ENCODE measurements around the gene ALK.

Gene ALK

DNA sequence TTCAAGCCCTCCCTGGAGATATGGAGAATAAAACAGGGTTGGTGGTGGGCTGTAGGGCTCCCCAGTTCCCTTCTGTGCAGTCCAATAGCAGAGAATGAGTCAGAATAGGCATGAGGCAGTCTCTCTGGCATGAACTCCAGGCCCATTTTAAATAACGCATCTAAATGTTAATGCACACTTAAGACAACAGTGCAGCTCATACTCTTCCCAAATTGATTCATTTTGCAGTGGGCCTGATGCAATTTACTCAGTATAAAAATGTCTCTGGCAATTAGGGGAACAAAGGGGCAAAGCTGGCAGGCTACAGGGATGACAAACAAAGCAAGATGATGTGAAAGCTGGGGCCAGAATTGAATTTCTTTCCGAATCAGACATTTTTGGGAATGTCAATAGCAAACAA lies 403.4 kb downstream of the ALK start:
- TF ChIP-seq, protein P1, sequence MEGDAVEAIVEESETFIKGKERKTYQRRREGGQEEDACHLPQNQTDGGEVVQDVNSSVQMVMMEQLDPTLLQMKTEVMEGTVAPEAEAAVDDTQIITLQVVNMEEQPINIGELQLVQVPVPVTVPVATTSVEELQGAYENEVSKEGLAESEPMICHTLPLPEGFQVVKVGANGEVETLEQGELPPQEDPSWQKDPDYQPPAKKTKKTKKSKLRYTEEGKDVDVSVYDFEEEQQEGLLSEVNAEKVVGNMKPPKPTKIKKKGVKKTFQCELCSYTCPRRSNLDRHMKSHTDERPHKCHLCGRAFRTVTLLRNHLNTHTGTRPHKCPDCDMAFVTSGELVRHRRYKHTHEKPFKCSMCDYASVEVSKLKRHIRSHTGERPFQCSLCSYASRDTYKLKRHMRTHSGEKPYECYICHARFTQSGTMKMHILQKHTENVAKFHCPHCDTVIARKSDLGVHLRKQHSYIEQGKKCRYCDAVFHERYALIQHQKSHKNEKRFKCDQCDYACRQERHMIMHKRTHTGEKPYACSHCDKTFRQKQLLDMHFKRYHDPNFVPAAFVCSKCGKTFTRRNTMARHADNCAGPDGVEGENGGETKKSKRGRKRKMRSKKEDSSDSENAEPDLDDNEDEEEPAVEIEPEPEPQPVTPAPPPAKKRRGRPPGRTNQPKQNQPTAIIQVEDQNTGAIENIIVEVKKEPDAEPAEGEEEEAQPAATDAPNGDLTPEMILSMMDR (IDR thresholded peaks at IDR 0.05): no peak
- no peak overlapping the region for H3K4me3 ChIP-seq (ENCODE audit: low read depth in 1 of 2, low read length in 1 of 2)
- H3K9me3 ChIP-seq: no peaks in the 10 kb centered on the region
- no peak overlapping the region for H3K27ac ChIP-seq
- no peaks in the 10 kb centered on the region for H3K36me3 ChIP-seq
- no peaks in the 10 kb centered on the region for H3K27me3 ChIP-seq
- H3K4me1 ChIP-seq (ENCODE audit: control insufficient read depth in 1 of 2, insufficient read depth in 1 of 2, low read depth in 1 of 2, low read length in 1 of 2): no peaks in the 10 kb centered on the region

- H3K4me3 ChIP-seq (ENCODE audit: low read depth in 1 of 2, low read length in 1 of 2): no peak overlapping the region
- TF ChIP-seq, protein P1 (IDR thresholded peaks at IDR 0.05): no peak
- no peaks in the 10 kb centered on the region for H3K36me3 ChIP-seq
- H3K4me1 ChIP-seq (ENCODE audit: control insufficient read depth in 1 of 2, insufficient read depth in 1 of 2, low read depth in 1 of 2, low read length in 1 of 2): no peaks in the 10 kb centered on the region
- H3K27ac ChIP-seq: no peak overlapping the region
- H3K9me3 ChIP-seq: no peaks in the 10 kb centered on the region
- H3K27me3 ChIP-seq: no peaks in the 10 kb centered on the region
Observed at GRCh38 chr2:29517413-29517812, 404.0 kb downstream of the ALK start.

DNA sequence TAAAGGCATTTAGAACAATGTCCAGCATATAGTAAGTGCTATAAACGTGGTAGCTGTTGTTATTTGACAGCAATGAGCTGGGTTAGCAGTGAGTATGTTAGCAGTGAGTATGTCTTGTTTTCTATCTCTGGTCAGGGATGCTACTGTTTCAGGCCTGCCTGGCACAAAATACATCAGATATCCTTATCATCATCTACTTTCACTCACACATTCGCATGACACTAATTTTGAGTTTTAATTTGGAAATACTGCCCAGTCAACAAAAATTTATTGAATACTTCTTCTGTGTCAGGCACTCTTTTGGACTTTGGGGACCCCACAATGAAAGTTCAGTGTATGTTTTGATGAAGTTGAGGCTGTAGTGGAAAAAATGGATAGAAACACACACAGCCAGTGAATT lies 404.6 kb downstream of the ALK start:
- Histone ChIP-seq H3K27me3 (no peaks in the 10 kb centered on the region), H3K27ac (no peak overlapping the region), H3K4me1 (ENCODE audit: control insufficient read depth in 1 of 2, insufficient read depth in 1 of 2, low read depth in 1 of 2, low read length in 1 of 2) (no peaks in the 10 kb centered on the region), H3K4me3 (ENCODE audit: low read depth in 1 of 2, low read length in 1 of 2) (no peak overlapping the region), H3K9me3 (no peaks in the 10 kb centered on the region), H3K36me3 (no peaks in the 10 kb centered on the region)
- TF ChIP-seq, protein P1 (IDR thresholded peaks at IDR 0.05): no peak

GRCh38 chr2:29509878-29510277 lies 411.5 kb downstream of the ALK start:
- no peaks in the 10 kb centered on the region for H3K36me3 ChIP-seq

GRCh38 chr2:29509397-29509796 lies 412.0 kb downstream of the ALK start:
- Histone ChIP-seq H3K27ac (no peak overlapping the region), H3K27me3 (no peaks in the 10 kb centered on the region), H3K4me3 (ENCODE audit: low read depth in 1 of 2, low read length in 1 of 2) (no peak overlapping the region), H3K4me1 (ENCODE audit: control insufficient read depth in 1 of 2, insufficient read depth in 1 of 2, low read depth in 1 of 2, low read length in 1 of 2) (no peaks in the 10 kb centered on the region), H3K36me3 (no peaks in the 10 kb centered on the region), H3K9me3 (no peaks in the 10 kb centered on the region)
- TF ChIP-seq, protein P1 (IDR thresholded peaks at IDR 0.05): no peak

More at GRCh38 chr2:29509878-29510277, 411.5 kb downstream of the ALK start:
- TF ChIP-seq, protein P1 (IDR thresholded peaks at IDR 0.05): no peak
- Histone ChIP-seq H3K9me3 (no peaks in the 10 kb centered on the region), H3K4me1 (ENCODE audit: control insufficient read depth in 1 of 2, insufficient read depth in 1 of 2, low read depth in 1 of 2, low read length in 1 of 2) (no peaks in the 10 kb centered on the region), H3K27me3 (no peaks in the 10 kb centered on the region), H3K27ac (no peak overlapping the region), H3K4me3 (ENCODE audit: low read depth in 1 of 2, low read length in 1 of 2) (no peak overlapping the region)

- TF ChIP-seq, protein P1 (IDR thresholded peaks at IDR 0.05): no peak
- no peak overlapping the region for H3K4me3 ChIP-seq (ENCODE audit: low read depth in 1 of 2, low read length in 1 of 2)
- no peaks in the 10 kb centered on the region for H3K4me1 ChIP-seq (ENCODE audit: control insufficient read depth in 1 of 2, insufficient read depth in 1 of 2, low read depth in 1 of 2, low read length in 1 of 2)
- no peak overlapping the region for H3K27ac ChIP-seq
- H3K27me3 ChIP-seq: no peaks in the 10 kb centered on the region
- H3K9me3 ChIP-seq: no peaks in the 10 kb centered on the region
- no peaks in the 10 kb centered on the region for H3K36me3 ChIP-seq
Observed at GRCh38 chr2:29504746-29505145, 416.6 kb downstream of the ALK start.
